IMR-90 (cell line): ENCODE data around the gene CD99. TPM values are rescaled to one million over a fixed set of nuclear protein-coding genes. Genes with fewer than 3 reads are reported as not detected.

Source experiments
- ATAC-seq: fragments of 200-7000 bp; cut with Tn5 transposase; 2 replicates; pipeline ENCODE4 v1.9.1; 2020; ENCODE audit warnings: low read depth, mild to moderate bottlenecking, moderate library complexity
- BruUV-seq: library from RNA; stranded (reverse); fragments of 400-500 nt; replicated peaks from 2 replicates; lab custom pipeline; 2021; lab: Mats Ljungman, UMichigan
- CTCF ChIA-PET: fragments of 300-600 bp; formaldehyde crosslinking; extraction: SDS; loops from one replicate; lab custom pipeline; 2021; ENCODE audit warnings: antibody characterized with exemption; lab: Yijun Ruan, JAX
- POLR2A ChIA-PET: fragments of 300-600 bp; sonication (Branson Sonifier 250); formaldehyde crosslinking; loops from one replicate; lab custom pipeline; 2022; ENCODE audit warnings: antibody characterized with exemption; ENCODE audit not compliant: unreplicated experiment; lab: Charles Lee
- DNase-seq: peaks from one replicate; pipeline ENCODE4 v3.0.0; 2013
- H2AFZ ChIP-seq: replicated peaks from 2 replicates; pipeline ENCODE3; 2013; ENCODE audit warnings: low read length, mild to moderate bottlenecking; ENCODE audit not compliant: poor library complexity
- H2AK5ac ChIP-seq: 2 replicates; pipeline ENCODE4 v1.6.1; 2013; ENCODE audit warnings: low read depth, low read length, inconsistent platforms
- H2AK9ac ChIP-seq: replicated peaks from 2 replicates; pipeline ENCODE3; 2013; ENCODE audit warnings: mild to moderate bottlenecking, low read depth, low read length, moderate library complexity; ENCODE audit not compliant: poor library complexity
- H2BK120ac ChIP-seq: 2 replicates; pipeline ENCODE4 v1.6.1; 2013; ENCODE audit warnings: low read depth, low read length, inconsistent platforms
- H2BK15ac ChIP-seq: 3 replicates; pipeline ENCODE4 v1.6.1; 2013; ENCODE audit warnings: low read depth, low read length, inconsistent platforms
- H2BK20ac ChIP-seq: 2 replicates; pipeline ENCODE4 v1.6.1; 2013; ENCODE audit warnings: low read depth, mild to moderate bottlenecking, inconsistent platforms, low read length, moderate library complexity
- H2BK5ac ChIP-seq: 2 replicates; pipeline ENCODE4 v1.6.1; 2013; ENCODE audit warnings: mild to moderate bottlenecking, low read depth, low read length, inconsistent platforms; ENCODE audit not compliant: poor library complexity, severe bottlenecking
- H3K14ac ChIP-seq: replicated peaks from 2 replicates; pipeline ENCODE4 v1.6.1; 2013; ENCODE audit warnings: low read depth, low read length, inconsistent platforms
- H3K18ac ChIP-seq: 2 replicates; pipeline ENCODE4 v1.6.1; 2013; ENCODE audit warnings: low read depth, low read length, control low read depth
- H3K23ac ChIP-seq: 2 replicates; pipeline ENCODE4 v1.6.1; 2013; ENCODE audit warnings: low read depth, low read length, inconsistent platforms
- H3K27ac ChIP-seq: 2 replicates; pipeline ENCODE4 v1.5.1; 2013; ENCODE audit warnings: mild to moderate bottlenecking, control low read depth, low read length; ENCODE audit not compliant: insufficient read depth
- H3K27me3 ChIP-seq: 2 replicates; pipeline ENCODE4 v1.6.1; 2013; ENCODE audit warnings: low read length; ENCODE audit not compliant: control insufficient read depth, insufficient read depth
- H3K36me3 ChIP-seq: 2 replicates; pipeline ENCODE4 v1.6.1; 2013; ENCODE audit warnings: low read length, mixed read lengths; ENCODE audit not compliant: control insufficient read depth, insufficient read depth
- H3K4ac ChIP-seq: 2 replicates; pipeline ENCODE4 v1.6.1; 2013; ENCODE audit warnings: low read depth, low read length, inconsistent platforms
- H3K4me1 ChIP-seq: 2 replicates; pipeline ENCODE4 v1.6.1; 2013; ENCODE audit warnings: low read length, mixed read lengths; ENCODE audit not compliant: control insufficient read depth, insufficient read depth
- H3K4me2 ChIP-seq: 2 replicates; pipeline ENCODE4 v1.6.1; 2013; ENCODE audit warnings: low read depth, mild to moderate bottlenecking, control low read depth, low read length, moderate library complexity
- H3K4me3 ChIP-seq: 2 replicates; pipeline ENCODE4 v1.5.1; 2013; ENCODE audit warnings: low read depth, mild to moderate bottlenecking, control low read depth, low read length, moderate library complexity; ENCODE audit not compliant: insufficient read depth
- H3K56ac ChIP-seq: 2 replicates; pipeline ENCODE4 v1.6.1; 2013; ENCODE audit warnings: low read length, inconsistent platforms; ENCODE audit not compliant: insufficient read depth; ENCODE audit errors: extremely low read depth
- H3K79me1 ChIP-seq, 2 experiments: 2 replicates each; pipeline ENCODE4 v1.6.1; 2013; ENCODE audit warnings: low read length in 2 of 2, inconsistent platforms in 1 of 2, low read depth in 1 of 2
- H3K9ac ChIP-seq: 2 replicates; pipeline ENCODE4 v1.6.1; 2013; ENCODE audit warnings: low read depth, low read length, control low read depth
- H3K9me1 ChIP-seq: 2 replicates; pipeline ENCODE4 v1.6.1; 2013; ENCODE audit warnings: low read length, inconsistent platforms; ENCODE audit not compliant: insufficient read depth
- H3K9me3 ChIP-seq: 2 replicates; pipeline ENCODE4 v1.6.1; 2013; ENCODE audit warnings: low read length; ENCODE audit not compliant: control insufficient read depth, insufficient read depth
- H4K20me1 ChIP-seq: 2 replicates; pipeline ENCODE4 v1.6.1; 2013; ENCODE audit warnings: low read length, inconsistent platforms; ENCODE audit not compliant: insufficient read depth
- H4K5ac ChIP-seq: 2 replicates; pipeline ENCODE4 v1.6.1; 2013; ENCODE audit warnings: mild to moderate bottlenecking, low read depth, low read length, control low read depth
- H4K8ac ChIP-seq, 2 experiments: 2 replicates each; pipeline ENCODE4 v1.6.1; 2013; ENCODE audit warnings: low read depth in 2 of 2, low read length in 2 of 2, control low read depth in 1 of 2, inconsistent platforms in 1 of 2
- H4K91ac ChIP-seq: 2 replicates; pipeline ENCODE4 v1.6.1; 2013; ENCODE audit warnings: low read depth, low read length, inconsistent platforms; ENCODE audit not compliant: insufficient read depth
- BHLHE40 ChIP-seq: fragments of 150-350 bp; IDR thresholded peaks from 2 replicates; pipeline ENCODE4 v1.6.1; 2016; ENCODE audit warnings: mild to moderate bottlenecking, low read depth, low read length
- CEBPB ChIP-seq: IDR thresholded peaks from 2 replicates; pipeline ENCODE4 v1.6.1; 2012; ENCODE audit warnings: low read depth, low read length, improper control_type of control experiment
- CHD1 ChIP-seq: IDR thresholded peaks from 2 replicates; pipeline ENCODE4 v1.6.1; 2012; ENCODE audit warnings: low read depth, low read length, improper control_type of control experiment
- CTCF ChIP-seq: conservative IDR thresholded peaks from 2 replicates; pipeline ENCODE4 v1.5.1; 2012; ENCODE audit warnings: mild to moderate bottlenecking, low read depth, low read length, improper control_type of control experiment
- FOS ChIP-seq: fragments of 150-350 bp; IDR thresholded peaks from 2 replicates; pipeline ENCODE4 v1.6.1; 2016; ENCODE audit warnings: low read depth, low read length
- MAFK ChIP-seq: IDR thresholded peaks from 2 replicates; pipeline ENCODE4 v1.6.1; 2012; ENCODE audit warnings: low read depth, low read length, improper control_type of control experiment
- MAZ ChIP-seq: IDR thresholded peaks from 2 replicates; pipeline ENCODE4 v1.6.1; 2012; ENCODE audit warnings: low read depth, mild to moderate bottlenecking, low read length, improper control_type of control experiment, moderate library complexity, borderline replicate concordance
- NFE2L2 ChIP-seq: fragments of 150-350 bp; IDR thresholded peaks from 2 replicates; pipeline ENCODE4 v1.6.1; 2016; ENCODE audit warnings: low read depth, mild to moderate bottlenecking, low read length
- POLR2A ChIP-seq: IDR thresholded peaks from 2 replicates; pipeline ENCODE4 v1.6.1; 2012; ENCODE audit warnings: mild to moderate bottlenecking, low read depth, low read length
- RCOR1 ChIP-seq: IDR thresholded peaks from 2 replicates; pipeline ENCODE4 v1.6.1; 2012; ENCODE audit warnings: mild to moderate bottlenecking, low read length, improper control_type of control experiment; ENCODE audit not compliant: insufficient replicate concordance
- RFX5 ChIP-seq: IDR thresholded peaks from 2 replicates; pipeline ENCODE4 v1.8.0; 2012; ENCODE audit warnings: low read depth, mild to moderate bottlenecking, low read length, moderate library complexity
- SMC3 ChIP-seq: fragments of 150-350 bp; IDR thresholded peaks from 2 replicates; pipeline ENCODE4 v1.6.1; 2016; ENCODE audit warnings: low read depth, mild to moderate bottlenecking, antibody characterized with exemption, low read length, moderate library complexity
- WGBS, 2 experiments: methylation state at CpG; one replicate each; pipeline versions ENCODE4 v1.1.5 to v1.1.7; 2013; ENCODE audit warnings: missing lambda C conversion rate in 2 of 2; ENCODE audit not compliant: insufficient read length in 1 of 2; ENCODE audit errors: extremely low coverage in 2 of 2; 5-methylcytosine and 5-hydroxymethylcytosine counted together
- dilution Hi-C: fragments of 300-500 bp; cut with HindIII; formaldehyde crosslinking; loops from one replicate; pipeline ENCODE4 v1.14.3; 2018; ENCODE audit warnings: low sequenced_read_pairs; ENCODE audit not compliant: unreplicated experiment
- in situ Hi-C: fragments of 300-500 bp; cut with MboI; formaldehyde crosslinking; loops from 3 replicates; pipeline ENCODE4 v1.14.3; 2019; ENCODE audit warnings: low sequenced_read_pairs, inconsistent platforms, mixed read lengths
- intact Hi-C: fragments of 100-400 bp; cut with micrococcal nuclease; formaldehyde crosslinking; loops from 2 replicates; pipeline ENCODE4 v1.10.0; 2022
- polyA plus RNA-seq, 3 experiments: library from polyadenylated mRNA; depleted of rRNA; stranded (reverse); fragments of >200 nt; gene quantifications; 2 replicates each; pipeline ENCODE4 v1.2.3, GENCODE V29; 2012; ENCODE audit warnings: low replicate concordance in 1 of 3
- total RNA-seq: library from RNA; depleted of rRNA; stranded (reverse); fragments of >200 nt; gene quantifications from 2 replicates; pipeline ENCODE4 v1.2.3, GENCODE V29; 2012

CD99 gene
- total and polyA plus RNA-seq, 2 of the 4 experiments (the other 2 are of a cell fraction): 102 to 369 TPM

DNA sequence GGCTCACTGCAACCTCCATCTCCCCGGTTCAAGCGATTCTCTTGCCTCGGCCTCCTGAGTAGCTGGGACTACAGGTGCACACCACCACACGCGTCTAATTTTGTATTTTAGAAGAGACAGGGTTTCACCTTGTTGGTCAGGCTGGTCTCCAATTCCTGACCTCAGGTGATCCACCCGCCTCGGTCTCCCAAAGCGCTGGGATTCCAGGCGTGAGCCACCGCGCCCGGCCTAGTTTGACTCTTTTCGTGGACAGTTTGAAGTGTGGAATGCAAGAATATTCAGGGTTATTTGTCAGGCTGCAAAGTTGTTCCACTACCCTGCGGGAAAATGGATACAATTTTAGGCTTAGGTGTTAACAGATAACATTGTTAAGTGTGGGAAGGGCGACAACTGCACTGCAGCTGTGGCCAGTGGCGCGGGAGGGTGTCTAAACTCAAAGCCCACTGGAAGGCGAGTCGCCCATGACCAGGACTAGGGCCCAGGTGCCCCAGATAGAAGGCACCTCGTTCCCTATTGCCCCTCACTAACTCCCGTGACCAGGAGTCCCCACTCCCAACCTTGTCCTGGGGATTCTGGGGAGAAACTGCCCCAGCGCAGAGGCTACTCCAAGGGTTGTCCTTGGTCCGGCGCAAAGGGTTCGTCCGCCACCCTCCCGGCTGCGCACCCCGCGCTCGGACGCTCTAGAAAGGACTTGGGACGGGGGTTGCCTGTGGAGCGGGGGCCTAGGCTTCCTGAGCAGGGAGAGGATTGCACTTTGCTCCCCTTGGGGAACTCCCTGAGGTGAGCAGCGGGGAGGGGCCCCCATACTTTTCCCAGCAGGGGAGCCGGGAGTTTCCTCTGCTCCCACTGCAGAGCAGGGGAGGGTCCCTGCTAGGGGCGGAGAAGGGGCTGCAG is 1.1 kb upstream of the CD99 start:
- BruUV-seq: no TSS peak
- CTCF ChIA-PET: no interaction called here
- POLR2A ChIA-PET: no interaction called here

More for the DNA sequence above, 1.1 kb upstream of the CD99 start:
- H3K79me1 ChIP-seq: peaks cover 4 to 27% of the 10 kb centered on the region in 2 experiments; a peak in 3 of 4 replicates
- no peak overlapping the region for H3K56ac ChIP-seq
- dilution Hi-C loops (no loop called here), in situ Hi-C loops (no loop called here), intact Hi-C loops (loop anchor here (5.0 kb wide), 1 partner anchor 73 kb away; no protein-coding TSS in a partner anchor)
- H3K4ac ChIP-seq: no peak overlapping the region; the same call in 1 of the 2 replicates
- no peak overlapping the region; the same call in 1 of the 2 replicates for H2AK5ac ChIP-seq
- no peak overlapping the region for H3K18ac ChIP-seq
- no peak for ATAC-seq
- H2BK15ac ChIP-seq: no peak overlapping the region
- peaks cover 19% of the 10 kb centered on the region for H4K20me1 ChIP-seq
- 0 out of 2 replicates have a peak, but pooled peaks cover 2% of the 10 kb centered on the region for H3K4me1 ChIP-seq
- H4K8ac ChIP-seq: peak overlapping the region in 1 of 2 experiments; percentile 84; a peak in 1 of 4 replicates
- H3K4me2 ChIP-seq: no peak overlapping the region; the same call in 1 of the 2 replicates
- H4K91ac ChIP-seq: no peak overlapping the region
- no peak for DNase-seq
- no peak overlapping the region; the same call in 1 of the 2 replicates for H4K5ac ChIP-seq
- H3K9ac ChIP-seq: no peak overlapping the region
- H3K4me3 ChIP-seq: no peak overlapping the region
- no peak overlapping the region for H3K23ac ChIP-seq
- H2AK9ac ChIP-seq: no peak overlapping the region
- H3K36me3 ChIP-seq: no peaks in the 10 kb centered on the region; the same call in 1 of the 2 replicates
- H2BK20ac ChIP-seq: no peak overlapping the region
- H3K27ac ChIP-seq: no peak overlapping the region
- TF ChIP-seq CTCF (no peak), CEBPB (no peak), RCOR1 (no peak), FOS (no peak), POLR2A (no peak), BHLHE40 (no peak), RFX5 (no peak), SMC3 (no peak), MAFK (no peak), MAZ (no peak), CHD1 (no peak), NFE2L2 (no peak)
- no peaks in the 10 kb centered on the region for H3K9me3 ChIP-seq
- H2BK120ac ChIP-seq: no peak overlapping the region
- H3K27me3 ChIP-seq: peaks cover 6% of the 10 kb centered on the region; the same call in 1 of the 2 replicates
- peaks cover 6% of the 10 kb centered on the region for H3K9me1 ChIP-seq
- no peak overlapping the region for H2BK5ac ChIP-seq
- peak overlapping the region; percentile 92 for H2AFZ ChIP-seq
- 62% methylated on average over 3 of the region's 37 CpGs; no CpG with 5 or more reads in 1 of the 2 experiments for WGBS, 2 experiments
- no peak overlapping the region; the same call in 1 of the 2 replicates for H3K14ac ChIP-seq
